ENCODE data around the gene PLXDC2. TPM values are rescaled to one million over a fixed set of nuclear protein-coding genes. Genes with fewer than 3 reads are reported as not detected.
A peak's percentile ranks its signal among the peaks of the same experiment; 100 is the strongest.

The PLXDC2 gene
- total and polyA plus RNA-seq, 11 donors = 3.4 to 36.4 (median 17.1) TPM

DNA sequence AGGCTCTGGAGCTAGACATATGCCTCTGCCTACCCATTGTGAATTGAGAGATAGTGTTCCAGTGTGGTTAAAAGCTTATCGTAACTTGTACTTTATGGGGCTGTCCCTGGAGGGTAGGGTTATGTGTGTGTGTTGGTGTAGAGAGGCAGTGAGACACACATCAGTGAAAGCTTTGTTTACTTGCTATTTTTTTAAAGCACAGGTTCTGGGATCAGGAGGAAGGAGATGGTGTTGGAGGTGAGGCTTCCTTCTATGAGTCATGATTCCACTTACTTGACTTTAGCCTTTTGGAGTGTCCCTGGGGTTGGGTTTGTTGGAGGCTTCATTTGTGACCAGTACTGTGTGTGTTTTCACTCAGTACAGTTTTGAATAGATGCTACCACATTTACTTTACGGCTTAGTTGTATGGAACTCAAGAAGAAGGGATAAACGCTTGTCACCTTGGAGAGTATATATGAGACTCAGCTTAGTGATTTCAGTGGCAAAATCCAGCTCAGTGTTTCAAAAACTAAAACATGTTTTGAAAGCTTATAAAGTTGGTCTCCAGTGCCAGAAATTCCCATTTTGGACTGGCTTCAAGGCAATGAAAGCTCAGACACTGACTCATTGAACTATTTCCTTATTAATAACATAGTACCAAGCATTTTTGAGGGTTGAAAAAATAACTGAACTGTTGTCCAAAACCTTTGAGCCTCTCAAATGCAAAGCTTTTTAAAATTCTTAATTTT, 106.2 kb downstream of the PLXDC2 start:
- Histone ChIP-seq H3K9me3 (no peaks in the 10 kb centered on the region), H3K27ac (peak overlapping the region; percentile 11 to 82 (median 64)), H3K4me3 (no peak overlapping the region), H3K4me1 (peaks cover 0 to 57% (median 39%) of the 10 kb centered on the region in 12 donors), H3K36me3 (no peaks in the 10 kb centered on the region), H3K27me3 (no peaks in the 10 kb centered on the region)
- intact Hi-C loops (cut with DNase I) = loop anchor here in 2 of 10 donors (10.0 kb wide), 1 partner anchor 98 kb away; no protein-coding TSS in a partner anchor
- WGBS, 4 donors = 65 to 80% (median 71%) methylated on average over 3 of the region's 3 CpGs
- DNase-seq = peak in 1 of 5 donors; percentile 44
- TF ChIP-seq POLR2A (IDR thresholded peaks at IDR 0.05) (no peak), CTCF (IDR thresholded peaks at IDR 0.05) (no peak)
- ATAC-seq = peak; percentile 35 to 76 (median 76)

DNA sequence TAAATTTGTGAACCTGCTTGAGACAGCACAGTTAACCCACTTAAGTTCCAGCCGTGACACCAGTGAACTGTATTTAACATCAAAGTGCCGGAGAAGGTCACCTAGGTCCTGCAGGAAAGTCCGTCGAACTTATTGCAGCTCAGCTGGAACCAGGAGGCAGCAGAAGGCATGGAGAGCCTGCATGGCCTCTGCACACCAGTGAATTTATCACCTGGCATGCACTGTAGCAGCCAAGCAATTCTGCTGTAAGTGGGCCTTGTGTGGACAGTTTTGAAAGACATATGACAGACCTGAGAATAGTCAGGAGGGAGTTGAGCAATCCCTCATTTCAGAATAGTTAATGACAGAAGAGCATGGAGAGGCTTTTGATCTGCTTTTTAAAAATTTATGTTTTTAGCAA, 108.8 kb downstream of the PLXDC2 start:
- 46 to 72% (median 54%) methylated on average over 4 of the region's 4 CpGs for WGBS, 4 donors
- peak in 2 of 4 donors; percentile 51 for ATAC-seq
- no peaks in the 10 kb centered on the region for H3K9me3 ChIP-seq
- intact Hi-C loops (cut with DNase I) = loop anchor here in 2 of 10 donors (10.0 kb wide), 1 partner anchor 100 kb away; no protein-coding TSS in a partner anchor
- peak in 2 of 5 donors; percentile 38 to 57 for DNase-seq
- H3K4me1 ChIP-seq = peaks cover 0 to 44% (median 26%) of the 10 kb centered on the region in 12 donors
- H3K27me3 ChIP-seq = no peaks in the 10 kb centered on the region
- no peaks in the 10 kb centered on the region for H3K36me3 ChIP-seq
- H3K4me3 ChIP-seq = no peak overlapping the region
- TF ChIP-seq POLR2A (IDR thresholded peaks at IDR 0.05) (no peak), CTCF (IDR thresholded peaks at IDR 0.05) (no peak)
- no peak overlapping the region for H3K27ac ChIP-seq

DNA sequence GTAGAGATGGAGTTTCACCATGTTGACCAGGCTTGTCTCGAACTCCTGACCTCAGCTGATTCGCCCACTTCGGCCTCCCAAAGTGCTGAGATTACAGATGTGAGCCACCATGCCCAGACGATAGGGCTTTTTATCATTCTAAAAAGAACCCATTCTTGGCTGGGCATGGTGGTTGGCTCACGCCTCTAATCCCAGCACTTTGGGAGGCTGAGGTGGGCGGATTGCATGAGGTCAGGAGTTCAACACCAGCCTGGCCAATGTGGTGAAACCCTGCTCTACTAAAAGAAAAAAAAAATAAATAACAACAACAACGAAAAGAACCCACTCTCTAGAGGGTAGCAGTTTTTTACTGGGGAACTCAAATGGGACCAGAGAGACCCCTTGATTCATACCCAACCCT, 112.7 kb downstream of the PLXDC2 start:
- no peaks in the 10 kb centered on the region for H3K36me3 ChIP-seq
- WGBS, 4 donors = 90 to 93% (median 91%) methylated on average over 7 of the region's 7 CpGs
- TF ChIP-seq POLR2A (IDR thresholded peaks at IDR 0.05) (no peak), CTCF (IDR thresholded peaks at IDR 0.05) (no peak)
- no peak for ATAC-seq
- H3K4me3 ChIP-seq = no peak overlapping the region
- H3K27me3 ChIP-seq = no peaks in the 10 kb centered on the region
- peak overlapping the region in 6 of 12 donors; percentile 3 to 48 (median 32) for H3K27ac ChIP-seq
- no peaks in the 10 kb centered on the region for H3K9me3 ChIP-seq
- no peak for DNase-seq
- peaks cover 9 to 43% (median 30%) of the 10 kb centered on the region in 12 donors for H3K4me1 ChIP-seq
- intact Hi-C loops (cut with DNase I) = loop anchor here in 2 of 10 donors (10.0 kb wide), 1 partner anchor 104 kb away; no protein-coding TSS in a partner anchor

DNA sequence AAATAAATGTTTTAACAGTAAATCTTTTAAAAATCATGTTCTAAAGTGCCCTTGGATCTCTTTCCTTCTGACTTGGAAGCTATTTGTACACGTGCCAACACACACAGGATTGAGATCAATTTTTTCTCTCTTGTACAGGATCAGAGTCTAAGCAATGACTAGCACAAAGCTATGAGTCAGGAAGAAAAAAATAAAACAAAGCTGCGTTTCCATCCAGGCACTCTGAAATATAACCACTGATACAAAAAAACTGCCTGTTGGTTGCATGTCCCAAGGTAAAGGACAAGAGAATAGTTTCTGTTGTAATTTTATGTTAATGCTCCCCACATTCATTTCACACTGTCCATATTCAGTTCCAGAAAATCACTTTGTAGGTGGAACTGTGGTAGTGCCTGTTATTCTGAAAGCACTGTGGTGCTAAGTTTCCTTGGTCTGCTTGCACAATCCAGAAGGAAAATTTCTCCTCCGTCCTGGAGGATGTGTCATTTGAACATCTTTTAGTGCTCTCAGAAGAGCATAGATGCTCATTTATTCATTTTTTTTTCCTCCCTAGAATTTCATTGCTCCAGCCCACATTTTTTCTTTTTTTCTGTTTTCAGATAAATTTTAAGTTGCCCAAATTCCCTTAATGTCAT, 113.4 kb downstream of the PLXDC2 start:
- 42 to 56% (median 45%) methylated on average over 3 of the region's 3 CpGs for WGBS, 4 donors
- no peak overlapping the region for H3K4me3 ChIP-seq
- DNase-seq (no peak), ATAC-seq (peak in 2 of 4 donors; percentile 50 to 52)
- H3K27me3 ChIP-seq = no peaks in the 10 kb centered on the region
- no peak for TF ChIP-seq POLR2A (IDR thresholded peaks at IDR 0.05)
- TF ChIP-seq CTCF (IDR thresholded peaks at IDR 0.05) = no peak
- H3K27ac ChIP-seq = peak overlapping the region in 7 of 12 donors; percentile 3 to 48 (median 29)
- intact Hi-C loops (cut with DNase I) = loop anchor here in 2 of 10 donors (10.0 kb wide), 1 partner anchor 105 kb away; no protein-coding TSS in a partner anchor
- peaks cover 9 to 43% (median 30%) of the 10 kb centered on the region in 12 donors for H3K4me1 ChIP-seq
- no peaks in the 10 kb centered on the region for H3K9me3 ChIP-seq
- H3K36me3 ChIP-seq = no peaks in the 10 kb centered on the region

All from heart left ventricle (tissue), 16 donors.